Esophagus muscularis mucosa (tissue), 4 donors: ENCODE results near the gene TUBGCP6.

Source experiments
- EP300 ChIP-seq: sonication (generic); formaldehyde crosslinking; IDR thresholded peaks from one replicate; pipeline ENCODE4 v1.6.1; 2017; ENCODE audit warnings: antibody characterized with exemption
- POLR2A ChIP-seq: fragments of 450-650 bp; IDR thresholded peaks from one replicate; pipeline ENCODE4 v1.6.1; 2017; ENCODE audit warnings: antibody characterized with exemption, moderate library complexity, mild to moderate bottlenecking, low read depth
- POLR2AphosphoS5 ChIP-seq, 2 donors: sonication (generic); formaldehyde crosslinking; IDR thresholded peaks; one replicate each; pipeline ENCODE4 v1.6.1; 2017; ENCODE audit warnings: antibody characterized with exemption in 2 of 2
- TF ChIP-seq, protein P1 (sequence below), 3 experiments: fragments of 200-600 bp in 2 of 3; fragments of 450-650 bp in 1 of 3; sonication (generic) in 2 of 3; IDR thresholded peaks; one replicate each; pipeline ENCODE4 v1.5.1; 2017 to 2019; ENCODE audit warnings: antibody characterized with exemption in 3 of 3, mild to moderate bottlenecking in 2 of 3, moderate library complexity in 1 of 3

DNA sequence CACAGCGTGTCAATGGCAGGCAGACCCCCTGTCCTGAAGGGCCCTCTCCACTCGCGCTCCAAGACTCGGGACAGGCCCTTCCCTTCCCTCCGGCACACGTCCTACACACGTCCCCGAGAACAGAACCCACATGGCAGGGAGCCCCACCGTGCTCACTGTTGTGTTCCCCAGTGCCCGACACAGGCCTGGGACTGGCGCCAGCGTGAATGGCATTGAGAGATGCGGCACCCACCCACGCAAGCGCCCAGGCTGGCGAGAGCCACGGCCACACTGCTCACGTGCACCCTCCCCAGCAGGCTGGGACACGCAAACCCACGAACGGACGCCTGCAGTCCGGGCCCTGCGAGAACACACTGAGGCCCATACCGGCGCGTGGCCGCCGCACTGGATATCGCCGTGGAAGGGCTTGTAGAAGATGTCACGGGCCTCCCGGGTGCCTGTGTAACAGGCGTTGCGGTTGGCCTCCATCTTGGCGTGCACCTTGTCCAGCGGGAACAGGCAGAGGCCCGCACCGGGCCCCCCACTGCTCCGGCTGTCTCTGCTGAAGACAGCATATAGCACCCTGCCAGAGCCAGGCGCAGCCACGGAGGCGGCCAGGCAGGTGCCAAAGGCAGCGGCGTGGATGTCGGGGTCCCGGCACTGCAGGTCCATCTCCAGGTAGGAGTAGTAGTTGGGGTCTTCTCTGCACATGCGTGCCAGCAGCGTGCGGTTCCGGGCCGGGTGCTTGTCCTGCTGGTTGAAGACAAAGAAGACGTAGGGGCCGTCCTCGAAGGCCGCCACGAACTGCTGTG, 44.5 kb upstream of the TUBGCP6 start:
- no peak for TF ChIP-seq POLR2A
- TF ChIP-seq EP300: no peak
- TF ChIP-seq, protein P1, sequence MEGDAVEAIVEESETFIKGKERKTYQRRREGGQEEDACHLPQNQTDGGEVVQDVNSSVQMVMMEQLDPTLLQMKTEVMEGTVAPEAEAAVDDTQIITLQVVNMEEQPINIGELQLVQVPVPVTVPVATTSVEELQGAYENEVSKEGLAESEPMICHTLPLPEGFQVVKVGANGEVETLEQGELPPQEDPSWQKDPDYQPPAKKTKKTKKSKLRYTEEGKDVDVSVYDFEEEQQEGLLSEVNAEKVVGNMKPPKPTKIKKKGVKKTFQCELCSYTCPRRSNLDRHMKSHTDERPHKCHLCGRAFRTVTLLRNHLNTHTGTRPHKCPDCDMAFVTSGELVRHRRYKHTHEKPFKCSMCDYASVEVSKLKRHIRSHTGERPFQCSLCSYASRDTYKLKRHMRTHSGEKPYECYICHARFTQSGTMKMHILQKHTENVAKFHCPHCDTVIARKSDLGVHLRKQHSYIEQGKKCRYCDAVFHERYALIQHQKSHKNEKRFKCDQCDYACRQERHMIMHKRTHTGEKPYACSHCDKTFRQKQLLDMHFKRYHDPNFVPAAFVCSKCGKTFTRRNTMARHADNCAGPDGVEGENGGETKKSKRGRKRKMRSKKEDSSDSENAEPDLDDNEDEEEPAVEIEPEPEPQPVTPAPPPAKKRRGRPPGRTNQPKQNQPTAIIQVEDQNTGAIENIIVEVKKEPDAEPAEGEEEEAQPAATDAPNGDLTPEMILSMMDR (IDR thresholded peaks at IDR 0.05): no peak
- TF ChIP-seq POLR2AphosphoS5 (IDR thresholded peaks at IDR 0.05): no peak
